ENCODE results near the gene CDK5. TPM values are rescaled to one million over a fixed set of nuclear protein-coding genes. Genes with fewer than 3 reads are reported as not detected.

CDK5 gene
- total and polyA plus RNA-seq, 2 of the 13 experiments (the other 11 are each of a cell fraction or from before 2014, with no cell fraction given) = 16.4 to 21.3 TPM

DNA sequence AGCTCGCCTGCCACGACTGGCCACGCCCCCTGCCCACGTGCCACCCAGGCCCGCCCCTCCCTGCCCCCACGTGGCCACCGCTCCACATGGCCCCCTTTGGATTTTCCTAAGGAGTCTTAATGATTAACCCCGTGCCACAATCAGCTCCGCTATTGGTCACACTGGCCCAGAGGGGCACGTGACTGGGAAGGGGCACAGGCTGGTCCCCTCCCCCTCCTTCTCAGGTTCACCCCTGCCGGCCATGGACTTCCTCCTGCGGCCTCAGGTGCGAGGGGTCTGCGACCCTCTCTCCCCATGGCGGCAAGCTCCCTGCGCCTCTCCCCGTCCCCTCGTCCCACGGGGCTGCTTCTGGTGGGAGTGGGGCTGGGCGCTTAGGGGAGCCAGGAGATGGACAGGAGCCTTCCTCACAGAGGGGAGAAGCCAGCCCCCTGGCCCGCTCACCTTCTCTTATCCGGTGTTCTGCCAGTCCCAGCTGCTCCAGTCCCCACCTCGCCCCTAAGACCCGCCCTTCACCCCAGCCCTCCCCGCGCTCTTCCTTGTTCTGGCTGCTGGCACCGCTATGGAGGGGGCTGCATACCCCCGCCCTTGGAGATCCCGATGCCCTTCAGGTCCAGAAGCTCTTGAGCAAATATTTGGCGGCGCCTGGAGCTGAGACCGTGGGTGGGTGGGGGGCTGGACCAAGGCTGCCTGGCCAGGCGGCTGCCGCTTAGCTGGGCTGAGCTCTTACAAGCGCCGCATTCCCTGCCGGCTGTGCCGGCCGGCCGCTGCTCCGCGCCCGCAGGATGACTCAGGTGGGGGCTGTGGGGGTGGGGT lies 4.9 kb upstream of the CDK5 start (continued):
- TF ChIP-seq RXRA (CRISPR knock-in tag; IDR thresholded peaks at IDR 0.05) (no peak), LCORL (IDR thresholded peaks at IDR 0.05) (no peak), LCORL (CRISPR knock-in tag; IDR thresholded peaks at IDR 0.05) (peak; percentile 62), HDAC1 (CRISPR knock-in tag; IDR thresholded peaks at IDR 0.05) (peak; percentile 54), YEATS4 (CRISPR knock-in tag; IDR thresholded peaks at IDR 0.05; ENCODE audit: borderline replicate concordance) (peak; percentile 74; the same call in 1 of the 2 replicates), ZNF570 (CRISPR knock-in tag; IDR thresholded peaks at IDR 0.05; ENCODE audit: borderline replicate concordance) (no peak), YEATS2 (CRISPR knock-in tag; IDR thresholded peaks at IDR 0.05; ENCODE audit: borderline replicate concordance) (0 out of 2 replicates have a peak, but pooled peaks have one; percentile 28), ZNF556 (CRISPR knock-in tag; IDR thresholded peaks at IDR 0.05; ENCODE audit: borderline replicate concordance) (no peak; the same call in 1 of the 2 replicates), ZNF720 (CRISPR knock-in tag; IDR thresholded peaks at IDR 0.05) (no peak), ZKSCAN8 (CRISPR knock-in tag; IDR thresholded peaks at IDR 0.05; ENCODE audit: borderline replicate concordance) (no peak), SMAD3 (CRISPR knock-in tag; IDR thresholded peaks at IDR 0.05) (no peak), RORA (CRISPR knock-in tag; IDR thresholded peaks at IDR 0.05) (no peak), AGO1 (IDR thresholded peaks at IDR 0.05; ENCODE audit: low read depth, low read length, poor library complexity, severe bottlenecking) (no peak), KAT8 (CRISPR knock-in tag; IDR thresholded peaks at IDR 0.05) (peak; percentile 62; the same call in 1 of the 2 replicates), KLF15 (CRISPR knock-in tag; IDR thresholded peaks at IDR 0.05; ENCODE audit: borderline replicate concordance) (no peak), ZNF136 (CRISPR knock-in tag; IDR thresholded peaks at IDR 0.05; ENCODE audit: low read depth) (0 out of 2 replicates have a peak, but pooled peaks have one; percentile 27), ZNF761 (CRISPR knock-in tag; conservative IDR thresholded peaks at IDR 0.05) (no peak; the same call in 1 of the 2 replicates), SUZ12 (IDR thresholded peaks at IDR 0.05; ENCODE audit: low read depth, low read length) (no peak), ZNF292 (CRISPR knock-in tag; IDR thresholded peaks at IDR 0.05; ENCODE audit: borderline replicate concordance, low read depth) (no peak), ZNF160 (CRISPR knock-in tag; IDR thresholded peaks at IDR 0.05) (no peak), RXRB (CRISPR knock-in tag; IDR thresholded peaks at IDR 0.05; ENCODE audit: borderline replicate concordance) (no peak), ZNF652 (CRISPR knock-in tag; IDR thresholded peaks at IDR 0.05; ENCODE audit: borderline replicate concordance, low read depth) (no peak), MLLT10 (CRISPR knock-in tag; IDR thresholded peaks at IDR 0.05) (no peak)
- TF ChIP-seq, protein P1, sequence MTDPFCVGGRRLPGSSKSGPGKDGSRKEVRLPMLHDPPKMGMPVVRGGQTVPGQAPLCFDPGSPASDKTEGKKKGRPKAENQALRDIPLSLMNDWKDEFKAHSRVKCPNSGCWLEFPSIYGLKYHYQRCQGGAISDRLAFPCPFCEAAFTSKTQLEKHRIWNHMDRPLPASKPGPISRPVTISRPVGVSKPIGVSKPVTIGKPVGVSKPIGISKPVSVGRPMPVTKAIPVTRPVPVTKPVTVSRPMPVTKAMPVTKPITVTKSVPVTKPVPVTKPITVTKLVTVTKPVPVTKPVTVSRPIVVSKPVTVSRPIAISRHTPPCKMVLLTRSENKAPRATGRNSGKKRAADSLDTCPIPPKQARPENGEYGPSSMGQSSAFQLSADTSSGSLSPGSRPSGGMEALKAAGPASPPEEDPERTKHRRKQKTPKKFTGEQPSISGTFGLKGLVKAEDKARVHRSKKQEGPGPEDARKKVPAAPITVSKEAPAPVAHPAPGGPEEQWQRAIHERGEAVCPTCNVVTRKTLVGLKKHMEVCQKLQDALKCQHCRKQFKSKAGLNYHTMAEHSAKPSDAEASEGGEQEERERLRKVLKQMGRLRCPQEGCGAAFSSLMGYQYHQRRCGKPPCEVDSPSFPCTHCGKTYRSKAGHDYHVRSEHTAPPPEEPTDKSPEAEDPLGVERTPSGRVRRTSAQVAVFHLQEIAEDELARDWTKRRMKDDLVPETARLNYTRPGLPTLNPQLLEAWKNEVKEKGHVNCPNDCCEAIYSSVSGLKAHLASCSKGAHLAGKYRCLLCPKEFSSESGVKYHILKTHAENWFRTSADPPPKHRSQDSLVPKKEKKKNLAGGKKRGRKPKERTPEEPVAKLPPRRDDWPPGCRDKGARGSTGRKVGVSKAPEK (CRISPR knock-in tag; IDR thresholded peaks at IDR 0.05; ENCODE audit: borderline replicate concordance) = no peak; the same call in 1 of the 2 replicates
- TF ChIP-seq, protein P2, sequence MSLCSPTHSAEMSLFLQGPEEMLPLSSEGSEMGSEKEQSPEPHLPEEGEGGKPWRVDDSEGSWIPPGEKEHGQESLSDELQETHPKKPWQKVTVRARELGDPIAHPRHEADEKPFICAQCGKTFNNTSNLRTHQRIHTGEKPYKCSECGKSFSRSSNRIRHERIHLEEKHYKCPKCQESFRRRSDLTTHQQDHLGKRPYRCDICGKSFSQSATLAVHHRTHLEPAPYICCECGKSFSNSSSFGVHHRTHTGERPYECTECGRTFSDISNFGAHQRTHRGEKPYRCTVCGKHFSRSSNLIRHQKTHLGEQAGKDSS (CRISPR knock-in tag; IDR thresholded peaks at IDR 0.05; ENCODE audit: borderline replicate concordance, low read depth) = no peak

Data from HepG2 (cell line).